KOPT-K1 (cell line): ENCODE measurements around the gene KCNIP1.

Experiments used
- H3K27ac ChIP-seq: fragments of 200-600 bp; sonication (generic); 2 replicates; pipeline ENCODE4 v1.5.1; 2016; ENCODE audit warnings: antibody characterized with exemption, mild to moderate bottlenecking, low read depth, low read length; ENCODE audit not compliant: poor library complexity, severe bottlenecking
- H3K36me3 ChIP-seq: fragments of 200-600 bp; sonication (generic); 2 replicates; pipeline ENCODE4 v1.5.1; 2017; ENCODE audit warnings: antibody characterized with exemption, mild to moderate bottlenecking, low read length, moderate library complexity; ENCODE audit not compliant: insufficient read depth
- H3K9me3 ChIP-seq: fragments of 200-600 bp; sonication (generic); 2 replicates; pipeline ENCODE4 v1.5.1; 2017; ENCODE audit warnings: antibody characterized with exemption, low read length, mild to moderate bottlenecking; ENCODE audit not compliant: insufficient read depth, poor library complexity, severe bottlenecking

The KCNIP1 gene

GRCh38 chr5:170701334-170701733 lies 197.5 kb downstream of the KCNIP1 start:
- H3K36me3 ChIP-seq = no peaks in the 10 kb centered on the region
- no peak overlapping the region for H3K27ac ChIP-seq
- no peaks in the 10 kb centered on the region for H3K9me3 ChIP-seq

- no peaks in the 10 kb centered on the region for H3K9me3 ChIP-seq
- H3K36me3 ChIP-seq = no peaks in the 10 kb centered on the region
Observed at GRCh38 chr5:170704417-170705192, 200.8 kb downstream of the KCNIP1 start.

GRCh38 chr5:170709640-170710039 lies 205.8 kb downstream of the KCNIP1 start:
- no peak overlapping the region for H3K27ac ChIP-seq
- no peaks in the 10 kb centered on the region for H3K9me3 ChIP-seq
- H3K36me3 ChIP-seq = no peaks in the 10 kb centered on the region

More at GRCh38 chr5:170704417-170705192, 200.8 kb downstream of the KCNIP1 start:
- H3K27ac ChIP-seq = no peak overlapping the region

- no peaks in the 10 kb centered on the region for H3K36me3 ChIP-seq
- no peak overlapping the region for H3K27ac ChIP-seq
- H3K9me3 ChIP-seq = no peaks in the 10 kb centered on the region
Observed at GRCh38 chr5:170711300-170711699, 207.5 kb downstream of the KCNIP1 start.

- no peaks in the 10 kb centered on the region for H3K9me3 ChIP-seq
- H3K27ac ChIP-seq = no peak overlapping the region
- no peaks in the 10 kb centered on the region for H3K36me3 ChIP-seq
Observed at GRCh38 chr5:170715141-170715540, 211.3 kb downstream of the KCNIP1 start.

GRCh38 chr5:170716396-170716795 lies 212.6 kb downstream of the KCNIP1 start:
- H3K36me3 ChIP-seq = no peaks in the 10 kb centered on the region
- H3K9me3 ChIP-seq = no peaks in the 10 kb centered on the region
- H3K27ac ChIP-seq = no peak overlapping the region

- no peak overlapping the region for H3K27ac ChIP-seq
- no peaks in the 10 kb centered on the region for H3K36me3 ChIP-seq
- no peaks in the 10 kb centered on the region for H3K9me3 ChIP-seq
Observed at GRCh38 chr5:170719551-170719950, 215.7 kb downstream of the KCNIP1 start.

- H3K27ac ChIP-seq = no peak overlapping the region
- H3K9me3 ChIP-seq = no peaks in the 10 kb centered on the region
- H3K36me3 ChIP-seq = no peaks in the 10 kb centered on the region
Observed at GRCh38 chr5:170720179-170720578, 216.4 kb downstream of the KCNIP1 start.

- H3K27ac ChIP-seq = no peak overlapping the region
- H3K9me3 ChIP-seq = no peaks in the 10 kb centered on the region
- no peaks in the 10 kb centered on the region for H3K36me3 ChIP-seq
Observed at GRCh38 chr5:170720984-170721383, 217.2 kb downstream of the KCNIP1 start.

GRCh38 chr5:170721681-170722080 lies 217.9 kb downstream of the KCNIP1 start:
- H3K9me3 ChIP-seq = no peaks in the 10 kb centered on the region
- no peak overlapping the region for H3K27ac ChIP-seq
- H3K36me3 ChIP-seq = no peaks in the 10 kb centered on the region

GRCh38 chr5:170722316-170722715 lies 218.5 kb downstream of the KCNIP1 start:
- Histone ChIP-seq H3K27ac (no peak overlapping the region), H3K9me3 (no peaks in the 10 kb centered on the region), H3K36me3 (no peaks in the 10 kb centered on the region)

GRCh38 chr5:170731052-170731451 lies 227.2 kb downstream of the KCNIP1 start:
- no peaks in the 10 kb centered on the region for H3K36me3 ChIP-seq
- H3K9me3 ChIP-seq = peaks cover 18% of the 10 kb centered on the region
- no peak overlapping the region for H3K27ac ChIP-seq

GRCh38 chr5:170732685-170733084 lies 228.9 kb downstream of the KCNIP1 start:
- Histone ChIP-seq H3K27ac (no peak overlapping the region), H3K9me3 (peaks cover 18% of the 10 kb centered on the region), H3K36me3 (no peaks in the 10 kb centered on the region)

- H3K36me3 ChIP-seq = no peaks in the 10 kb centered on the region
- H3K27ac ChIP-seq = no peak overlapping the region
- peaks cover 18% of the 10 kb centered on the region for H3K9me3 ChIP-seq
Observed at GRCh38 chr5:170736966-170737365, 233.1 kb downstream of the KCNIP1 start.

GRCh38 chr5:170737591-170737990 lies 233.8 kb downstream of the KCNIP1 start:
- no peak overlapping the region for H3K27ac ChIP-seq
- H3K9me3 ChIP-seq = peaks cover 18% of the 10 kb centered on the region

GRCh38 chr5:170738840-170739239 lies 235.0 kb downstream of the KCNIP1 start:
- H3K36me3 ChIP-seq = no peaks in the 10 kb centered on the region
- H3K9me3 ChIP-seq = peaks cover 18% of the 10 kb centered on the region
- no peak overlapping the region for H3K27ac ChIP-seq

More at GRCh38 chr5:170737591-170737990, 233.8 kb downstream of the KCNIP1 start:
- no peaks in the 10 kb centered on the region for H3K36me3 ChIP-seq
